Activated CD8-positive, alpha-beta memory T cell treated with anti-CD3 and anti-CD28 coated beads for 4 hours (primary cell): ENCODE data around the gene MYBPC1.
"Not testable (repeated sequence)": the region's sequence is repeated elsewhere in the genome, so short reads cannot be mapped to it uniquely, and the experiment has no call there.

Experiments
- DNase-seq, 2 donors: peaks; one replicate each; pipeline ENCODE4 v3.0.0-alpha.2; 2020; ENCODE audit warnings: low read depth in 2 of 2

Gene MYBPC1

DNA sequence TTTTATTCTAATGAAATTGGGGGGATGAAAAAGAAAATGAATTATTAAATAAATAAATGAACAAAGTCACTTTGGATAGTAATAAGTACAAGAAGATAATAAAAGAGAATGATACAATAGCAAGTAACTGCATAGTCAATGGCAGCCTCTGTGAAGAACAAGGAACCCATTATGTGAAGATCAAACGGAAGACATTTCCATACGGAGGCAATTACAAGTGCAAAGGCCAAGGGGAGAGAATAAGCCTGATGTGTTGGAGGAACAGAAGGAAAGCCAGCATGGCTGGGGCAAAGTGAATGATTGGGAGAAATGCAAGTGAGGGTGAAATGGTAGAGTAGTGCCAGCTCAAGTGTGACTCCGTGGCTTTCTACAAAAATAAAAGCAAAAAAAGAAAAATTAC lies 58.7 kb downstream of the MYBPC1 start:
- DNase-seq: no peak

- DNase-seq: no peak
Measured at GRCh38 chr12:101654442-101654841, 59.7 kb downstream of the MYBPC1 start.

DNA sequence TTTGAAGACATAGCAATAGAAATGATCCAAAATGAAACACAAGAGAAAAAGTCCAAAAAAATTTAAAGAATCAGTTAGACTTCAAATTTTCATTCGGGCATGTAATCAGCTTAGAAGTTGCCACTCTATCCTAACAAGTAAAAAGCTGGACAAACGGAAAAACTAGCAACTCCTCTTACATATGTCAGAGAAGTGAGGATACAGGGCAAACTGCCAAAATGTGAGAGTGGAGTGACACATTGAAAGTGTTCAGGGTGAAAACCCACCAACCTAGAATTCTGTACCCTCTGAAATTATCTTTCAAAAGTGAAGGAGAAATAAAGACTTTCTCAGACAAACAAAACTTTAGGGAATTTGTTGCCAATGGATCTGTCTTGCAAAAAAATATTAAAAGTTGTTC lies 60.6 kb downstream of the MYBPC1 start:
- DNase-seq: no peak

GRCh38 chr12:101660662-101661061 lies 65.9 kb downstream of the MYBPC1 start:
- DNase-seq: not testable (repeated sequence)

- DNase-seq: no peak
Measured at GRCh38 chr12:101663298-101663697, 68.5 kb downstream of the MYBPC1 start.

- no peak for DNase-seq
Measured at GRCh38 chr12:101664992-101665391, 70.2 kb downstream of the MYBPC1 start.

DNA sequence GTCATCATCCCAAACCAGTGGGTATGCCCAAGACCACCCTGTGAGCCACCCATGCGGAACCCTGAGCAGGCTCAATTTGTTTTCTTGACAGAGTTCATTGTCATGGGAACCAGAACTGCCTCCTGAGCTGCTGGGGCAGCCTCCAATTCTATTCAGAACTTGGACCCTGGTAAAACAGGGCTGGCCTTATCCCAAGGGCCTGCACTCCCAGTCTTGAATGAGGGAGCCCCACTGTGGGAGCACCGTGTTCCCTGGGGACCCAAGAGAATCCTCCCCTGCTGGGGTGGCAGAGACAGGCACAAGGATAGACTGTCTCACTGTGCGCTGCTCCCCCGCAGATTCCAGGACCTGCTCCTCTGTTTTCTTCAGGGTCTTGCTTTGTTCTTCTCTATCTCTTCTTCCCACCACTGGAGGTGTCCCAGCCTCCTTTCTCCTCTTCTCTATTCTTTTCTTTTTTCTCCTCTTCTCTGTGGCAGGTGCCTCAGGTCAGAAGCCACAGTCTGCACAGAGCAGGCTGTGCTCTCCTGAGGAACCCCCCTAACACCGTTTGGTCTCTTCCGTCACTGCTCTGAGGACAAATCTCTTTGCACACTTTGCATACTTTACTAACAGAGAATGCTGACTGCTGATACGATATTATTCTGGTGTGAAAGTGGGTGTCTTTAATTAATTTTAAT lies 71.4 kb downstream of the MYBPC1 start:
- no peak for DNase-seq

DNA sequence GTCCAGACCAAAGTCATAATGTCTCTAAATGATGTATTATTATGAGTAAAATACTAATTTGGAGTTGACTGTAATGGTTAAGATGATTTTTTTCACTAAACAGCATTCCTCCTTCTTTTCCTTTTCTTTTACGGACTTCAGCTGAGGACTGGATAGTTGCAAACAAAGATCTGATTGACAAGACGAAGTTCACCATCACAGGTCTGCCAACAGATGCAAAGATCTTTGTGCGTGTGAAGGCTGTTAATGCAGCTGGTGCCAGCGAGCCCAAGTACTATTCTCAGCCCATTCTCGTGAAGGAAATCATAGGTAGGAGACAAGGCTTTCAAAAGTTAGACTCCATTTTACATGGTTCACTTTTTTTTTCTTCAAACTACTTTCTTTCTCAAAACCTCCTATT lies 72.8 kb downstream of the MYBPC1 start:
- DNase-seq: no peak

- no peak for DNase-seq
Measured at GRCh38 chr12:101670007-101670671, 75.4 kb downstream of the MYBPC1 start.

DNA sequence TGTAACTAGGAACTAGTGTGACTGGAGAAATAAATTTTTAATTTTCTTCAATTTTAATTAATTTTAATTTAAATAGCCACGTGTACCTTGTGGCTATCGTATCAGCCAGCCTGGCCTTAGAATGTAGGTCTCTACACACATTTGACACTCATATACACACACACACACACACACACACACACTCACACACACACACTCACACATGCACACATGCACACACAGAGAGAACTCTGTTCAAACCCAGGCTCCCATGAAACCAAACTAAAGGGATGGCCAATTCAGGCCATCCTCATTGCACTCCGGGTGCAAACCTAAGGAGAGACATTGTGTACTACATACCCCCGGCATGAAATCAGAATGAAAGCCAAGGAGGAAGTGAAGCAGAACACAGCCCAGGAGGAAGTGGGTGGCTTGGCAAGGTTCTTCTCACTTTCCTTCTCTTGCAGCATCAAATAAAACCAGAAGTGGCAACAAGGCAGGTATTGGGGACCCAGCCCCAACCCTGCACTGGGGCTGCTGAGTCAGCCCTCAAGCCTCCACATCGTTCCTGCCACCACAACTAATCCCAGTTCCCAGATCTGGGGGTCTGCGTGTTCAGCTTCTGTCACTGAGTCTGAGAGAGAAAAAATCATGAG lies 76.5 kb downstream of the MYBPC1 start:
- no peak for DNase-seq

DNA sequence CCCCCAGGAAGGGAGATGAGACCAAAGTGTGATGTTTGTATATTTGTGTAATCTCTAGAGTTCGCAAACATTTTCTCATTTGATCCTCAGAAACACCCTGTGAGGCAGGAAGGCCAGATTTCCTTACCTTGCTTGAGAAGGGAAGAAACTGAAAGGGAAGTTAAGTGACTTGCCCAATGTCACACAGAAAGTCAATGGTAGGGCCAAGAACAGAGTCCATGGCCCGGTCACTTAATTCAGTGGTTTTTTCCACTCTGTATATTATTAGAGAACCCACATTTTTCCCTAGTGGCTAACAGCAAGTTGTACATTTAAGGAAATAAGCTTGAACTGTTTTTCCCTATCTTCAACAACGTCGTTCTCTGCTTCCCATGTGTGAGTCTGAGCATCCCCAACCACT lies 77.1 kb downstream of the MYBPC1 start:
- DNase-seq: no peak

GRCh38 chr12:101675555-101675954 lies 80.8 kb downstream of the MYBPC1 start:
- DNase-seq: no peak

- not testable (repeated sequence) for DNase-seq
Measured at GRCh38 chr12:101676497-101676896, 81.7 kb downstream of the MYBPC1 start.

- DNase-seq: no peak
Measured at GRCh38 chr12:101678081-101678480, 83.3 kb downstream of the MYBPC1 start.

DNA sequence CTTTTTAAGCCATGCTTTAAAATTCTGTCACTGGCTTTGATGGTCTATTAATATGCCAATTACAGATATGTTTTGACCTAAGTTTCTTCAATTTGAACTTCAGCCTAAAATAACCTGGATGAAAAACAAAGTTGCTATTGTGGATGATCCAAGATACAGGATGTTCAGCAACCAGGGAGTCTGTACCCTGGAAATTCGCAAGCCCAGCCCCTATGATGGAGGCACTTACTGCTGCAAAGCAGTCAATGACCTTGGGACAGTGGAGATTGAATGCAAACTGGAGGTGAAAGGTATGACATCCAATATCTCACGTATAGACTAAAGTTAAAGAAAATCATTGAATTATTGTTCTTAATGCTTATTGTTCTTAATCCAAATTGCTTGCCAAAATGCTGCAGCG lies 85.5 kb downstream of the MYBPC1 start:
- no peak for DNase-seq

DNA sequence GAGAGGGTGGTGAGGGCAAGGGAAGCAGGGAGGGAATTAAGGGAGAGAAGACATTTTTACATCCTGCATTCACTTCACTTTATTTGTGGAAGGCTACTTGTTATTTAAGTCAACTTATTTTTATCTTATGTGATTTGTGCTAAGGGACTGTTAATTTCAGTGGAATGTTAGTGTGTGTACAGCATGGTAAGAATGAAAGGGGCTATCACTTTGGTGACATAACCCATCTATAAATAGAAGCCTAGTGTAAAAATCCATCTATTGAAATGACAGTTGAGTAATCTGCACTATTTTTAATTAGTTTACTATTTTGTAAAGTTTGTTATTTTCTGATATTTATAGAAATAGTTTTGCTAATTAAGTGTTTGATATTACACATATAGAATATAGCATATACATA lies 85.9 kb downstream of the MYBPC1 start:
- DNase-seq: no peak

- not testable (repeated sequence) for DNase-seq
Measured at GRCh38 chr12:101681627-101682026, 86.9 kb downstream of the MYBPC1 start.

GRCh38 chr12:101685092-101685491 lies 90.3 kb downstream of the MYBPC1 start:
- DNase-seq: no peak

DNA sequence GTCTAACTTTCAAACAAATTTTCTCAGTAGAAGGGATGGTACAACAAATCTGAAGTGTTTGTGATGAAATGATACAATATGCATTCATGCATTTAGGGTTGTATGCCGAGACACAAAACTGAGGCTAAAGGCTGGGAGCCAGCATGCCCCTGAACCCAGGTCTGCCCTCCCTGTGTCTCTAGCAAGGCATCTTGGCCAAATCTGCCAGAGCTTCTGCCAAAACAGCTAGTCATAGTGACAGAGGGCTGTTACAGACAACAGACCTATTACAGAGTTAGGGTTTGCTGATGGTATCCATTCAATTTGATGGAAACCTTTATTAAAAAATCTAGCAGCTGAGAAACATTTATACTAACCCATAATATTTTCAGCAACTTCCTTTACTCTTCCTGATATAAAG lies 91.4 kb downstream of the MYBPC1 start:
- DNase-seq: no peak

- DNase-seq: no peak
Measured at GRCh38 chr12:101690544-101691098, 95.8 kb downstream of the MYBPC1 start.

- no peak for DNase-seq
Measured at GRCh38 chr12:101691503-101692096, 96.8 kb downstream of the MYBPC1 start.

DNA sequence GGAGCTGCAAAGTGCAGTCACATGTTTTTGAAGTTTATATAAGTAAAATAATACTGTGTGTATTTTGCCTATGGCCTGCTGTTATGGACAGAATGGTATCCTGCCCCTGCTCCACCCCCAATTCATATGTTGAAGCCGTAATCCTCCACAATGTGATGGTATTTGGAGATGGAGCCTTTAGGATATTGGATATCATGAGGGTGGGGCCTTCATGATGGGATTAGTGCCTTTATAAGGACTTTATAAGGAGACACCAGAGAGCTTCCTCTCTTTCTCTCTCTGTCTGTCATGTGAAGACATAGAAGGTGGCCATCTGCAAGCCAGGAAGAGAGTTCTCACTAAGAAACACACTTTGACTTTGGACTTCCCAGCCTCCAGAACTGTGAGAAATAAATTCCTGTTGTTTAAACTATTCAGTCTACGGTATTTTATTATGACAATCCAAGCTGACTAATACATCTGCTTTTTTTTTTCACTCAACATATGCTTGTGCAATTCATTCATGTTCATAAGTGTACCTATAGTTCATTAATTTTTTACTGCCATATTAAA lies 99.6 kb downstream of the MYBPC1 start:
- no peak for DNase-seq
